Spleen (tissue), 11 donors: ENCODE measurements around the gene MOCS1. TPM values are rescaled to one million over a fixed set of nuclear protein-coding genes. Genes with fewer than 3 reads are reported as not detected.

Experiments
- DNase-seq: peaks from one replicate; pipeline ENCODE4 v3.0.0-alpha.2; 2020
- H3K27ac ChIP-seq, 8 donors: fragments of 200-600 bp; sonication (generic) in 7 of 8; 1 replicate in 4 of 8; 2 replicates in 4 of 8; pipeline versions ENCODE4 v1.5.0 to v1.8.0; 2016 to 2021; ENCODE audit warnings: inconsistent platforms in 4 of 8, mild to moderate bottlenecking in 4 of 8, moderate library complexity in 1 of 8
- H3K27me3 ChIP-seq, 7 donors: fragments of 200-600 bp; sonication (generic) in 6 of 7; replicated peaks in 1 of 7; 1 replicate in 4 of 7; 2 replicates in 3 of 7; pipeline versions ENCODE4 v1.5.0 to v1.8.0; 2016 to 2021; ENCODE audit warnings: inconsistent platforms in 3 of 7, mild to moderate bottlenecking in 1 of 7
- H3K36me3 ChIP-seq, 6 donors: fragments of 200-600 bp; sonication (generic) in 5 of 6; 1 replicate in 4 of 6; 2 replicates in 2 of 6; pipeline versions ENCODE4 v1.5.0 to v1.8.0; 2016 to 2021; ENCODE audit warnings: inconsistent platforms in 2 of 6
- H3K4me1 ChIP-seq, 6 donors: fragments of 200-600 bp; sonication (generic) in 5 of 6; 1 replicate in 3 of 6; 2 replicates in 3 of 6; pipeline versions ENCODE4 v1.5.0 to v1.8.0; 2016 to 2021; ENCODE audit warnings: inconsistent platforms in 3 of 6
- H3K4me3 ChIP-seq, 8 donors: fragments of 200-600 bp; sonication (generic) in 7 of 8; 1 replicate in 4 of 8; 2 replicates in 4 of 8; pipeline versions ENCODE4 v1.5.0 to v1.8.0; 2016 to 2021; ENCODE audit warnings: inconsistent platforms in 4 of 8, mild to moderate bottlenecking in 4 of 8, moderate library complexity in 2 of 8
- H3K9me3 ChIP-seq, 8 donors: fragments of 200-600 bp; sonication (generic) in 7 of 8; 1 replicate in 4 of 8; 2 replicates in 4 of 8; pipeline versions ENCODE4 v1.5.0 to v1.8.0; 2016 to 2021; ENCODE audit warnings: inconsistent platforms in 4 of 8
- CTCF ChIP-seq, 11 experiments: fragments of 200-600 bp in 7 of 11; fragments of 450-650 bp in 4 of 11; sonication (generic) in 4 of 11; IDR thresholded peaks in 8 of 11; conservative IDR thresholded peaks in 3 of 11; 1 replicate in 7 of 11; 2 replicates in 4 of 11; pipeline versions ENCODE4 v1.4.0 to v1.8.0; 2016 to 2021; ENCODE audit warnings: antibody characterized with exemption in 11 of 11, inconsistent platforms in 4 of 11, mild to moderate bottlenecking in 1 of 11
- POLR2A ChIP-seq, 3 donors: fragments of 450-650 bp; IDR thresholded peaks; one replicate each; pipeline ENCODE4 v1.5.1; 2017; ENCODE audit warnings: antibody characterized with exemption in 3 of 3, mild to moderate bottlenecking in 1 of 3
- POLR2AphosphoS5 ChIP-seq, 3 donors: sonication (generic); formaldehyde crosslinking; IDR thresholded peaks; one replicate each; pipeline ENCODE4 v1.5.1; 2017; ENCODE audit warnings: antibody characterized with exemption in 3 of 3
- WGBS, 5 donors: extraction: QIAGEN DNeasy Blood & Tissue Kit in 3 of 5; methylation state at CpG; one replicate each; pipeline versions ENCODE4 v1.1.5 to v1.1.7; 2013 to 2018; 5-methylcytosine and 5-hydroxymethylcytosine counted together
- intact Hi-C: fragments of 100-400 bp; cut with DNase I; formaldehyde crosslinking; loops from one replicate; pipeline ENCODE4 v1.15.0; 2023; ENCODE audit warnings: low total_unique reads
- polyA plus RNA-seq, 3 donors: library from polyadenylated mRNA; stranded (reverse); fragments of 200-250 nt; gene quantifications; one replicate each; pipeline ENCODE4 v1.2.1, GENCODE V29; 2013
- total RNA-seq, 7 donors: library from RNA; depleted of rRNA in 3 of 7; stranded (reverse); fragments of >200 nt in 3 of 7; fragmentation: NEBNext Ultra II Directional in 4 of 7; extraction: Animal tissue kit (Norgen Biotek cat#: 25700) in 4 of 7; gene quantifications; one replicate each; pipeline versions ENCODE4 v1.1.0 to v1.2.1, GENCODE V29; 2016 to 2021
- donor health status: healthy with polysubstance abuse.
- donor health status: DM: no; HTN: no; CAD: no; lungs with moderate emphysema.
- donor health status: DM: no; HTN: no; CAD: no.
- donor health status: Bipolar disorder and iron deficiency.
- donor health status: healthy.
- donor health status: DM: no; HTN: no; CAD: no.
- donor health status: DM: yes; HTN: yes; CAD: no.

Gene MOCS1
- total and polyA plus RNA-seq, 10 donors, result 1.2 to 10.2 (median 5.6) TPM

GRCh38 chr6:39961178-39961577 lies 26.9 kb upstream of the MOCS1 start:
- intact Hi-C loops, result no loop called here
- Histone ChIP-seq H3K27ac (no peak overlapping the region), H3K4me3 (no peak overlapping the region), H3K4me1 (no peaks in the 10 kb centered on the region), H3K9me3 (no peaks in the 10 kb centered on the region), H3K36me3 (no peaks in the 10 kb centered on the region), H3K27me3 (peaks cover 0 to 16% (median 0%) of the 10 kb centered on the region in 7 donors)
- DNase-seq, result no peak
- TF ChIP-seq POLR2AphosphoS5 (IDR thresholded peaks at IDR 0.05), result no peak
- no peak for TF ChIP-seq POLR2A (IDR thresholded peaks at IDR 0.05)
- no peak for TF ChIP-seq CTCF (IDR thresholded peaks at IDR 0.05 in 8 of 11, conservative IDR thresholded peaks at IDR 0.05 in 3 of 11)
- WGBS, 5 donors, result 77 to 88% (median 83%) methylated on average over 5 of the region's 5 CpGs

GRCh38 chr6:39958947-39959346 lies 24.7 kb upstream of the MOCS1 start:
- no peaks in the 10 kb centered on the region for H3K9me3 ChIP-seq
- H3K4me3 ChIP-seq, result no peak overlapping the region
- H3K4me1 ChIP-seq, result no peaks in the 10 kb centered on the region
- intact Hi-C loops, result no loop called here
- no peak for TF ChIP-seq CTCF (IDR thresholded peaks at IDR 0.05 in 8 of 11, conservative IDR thresholded peaks at IDR 0.05 in 3 of 11)
- TF ChIP-seq POLR2AphosphoS5 (IDR thresholded peaks at IDR 0.05), result no peak
- TF ChIP-seq POLR2A (IDR thresholded peaks at IDR 0.05), result no peak
- no peaks in the 10 kb centered on the region for H3K36me3 ChIP-seq
- H3K27ac ChIP-seq, result no peak overlapping the region
- no peak for DNase-seq
- peaks cover 0 to 7% (median 0%) of the 10 kb centered on the region in 7 donors for H3K27me3 ChIP-seq
- 76 to 92% (median 83%) methylated on average over 2 of the region's 2 CpGs for WGBS, 5 donors

GRCh38 chr6:39956936-39957335 lies 22.7 kb upstream of the MOCS1 start:
- peaks cover 0 to 4% (median 0%) of the 10 kb centered on the region in 7 donors for H3K27me3 ChIP-seq
- no peak overlapping the region for H3K4me3 ChIP-seq
- intact Hi-C loops, result no loop called here
- no peaks in the 10 kb centered on the region for H3K36me3 ChIP-seq
- 89 to 96% (median 92%) methylated on average over 4 of the region's 4 CpGs for WGBS, 5 donors
- H3K9me3 ChIP-seq, result no peaks in the 10 kb centered on the region
- no peak for DNase-seq
- TF ChIP-seq CTCF (IDR thresholded peaks at IDR 0.05 in 8 of 11, conservative IDR thresholded peaks at IDR 0.05 in 3 of 11) (no peak), POLR2A (IDR thresholded peaks at IDR 0.05) (no peak), POLR2AphosphoS5 (IDR thresholded peaks at IDR 0.05) (no peak)
- H3K4me1 ChIP-seq, result no peaks in the 10 kb centered on the region
- H3K27ac ChIP-seq, result no peak overlapping the region

- Histone ChIP-seq H3K27ac (no peak overlapping the region), H3K36me3 (no peaks in the 10 kb centered on the region), H3K9me3 (no peaks in the 10 kb centered on the region), H3K4me3 (no peak overlapping the region), H3K27me3 (peaks cover 0 to 10% (median 0%) of the 10 kb centered on the region in 7 donors), H3K4me1 (no peaks in the 10 kb centered on the region)
- WGBS, 5 donors, result 64 to 81% (median 69%) methylated on average over 2 of the region's 2 CpGs
- no peak for DNase-seq
- intact Hi-C loops, result no loop called here
- TF ChIP-seq POLR2AphosphoS5 (IDR thresholded peaks at IDR 0.05) (no peak), POLR2A (IDR thresholded peaks at IDR 0.05) (no peak), CTCF (IDR thresholded peaks at IDR 0.05 in 8 of 11, conservative IDR thresholded peaks at IDR 0.05 in 3 of 11) (no peak)
These were observed 18.9 kb upstream of the MOCS1 start for GRCh38 chr6:39953076-39953618.
